GM13977 (cell line): ENCODE data around the gene POLDIP2.

ENCODE experiments used
- DNase-seq: peaks from one replicate; pipeline ENCODE4 v3.0.0; 2012; ENCODE audit warnings: low spot score
- CTCF ChIP-seq: IDR thresholded peaks from 2 replicates; pipeline ENCODE4 v1.5.1; 2012; ENCODE audit warnings: mild to moderate bottlenecking, control low read depth; ENCODE audit not compliant: insufficient read depth; ENCODE audit errors: extremely low read depth, missing control alignments
- in situ Hi-C: fragments of 300-500 bp; cut with MboI; formaldehyde crosslinking; loops from one replicate; pipeline ENCODE4 v1.12.0; 2022; ENCODE audit warnings: low sequenced_read_pairs, low pct_unique_long_range_greater_than_20kb, mixed read lengths, inconsistent platforms; ENCODE audit not compliant: unreplicated experiment

POLDIP2 gene

GRCh38 chr17:28390984-28391383, 33.7 kb upstream of the POLDIP2 start:
- no peak for TF ChIP-seq CTCF
- in situ Hi-C loops = loop anchor here (25.0 kb wide), 1 partner anchor 146 kb away; no protein-coding TSS in a partner anchor
- no peak for DNase-seq

GRCh38 chr17:28390563-28390962, 33.2 kb upstream of the POLDIP2 start:
- in situ Hi-C loops = loop anchor here (25.0 kb wide), 1 partner anchor 147 kb away; no protein-coding TSS in a partner anchor
- TF ChIP-seq CTCF = no peak
- DNase-seq = no peak

- in situ Hi-C loops = loop anchor here (25.0 kb wide), 1 partner anchor 147 kb away; no protein-coding TSS in a partner anchor
- no peak for DNase-seq
- TF ChIP-seq CTCF = no peak
Observed at GRCh38 chr17:28390141-28390540, 32.8 kb upstream of the POLDIP2 start.

GRCh38 chr17:28388106-28388505, 30.8 kb upstream of the POLDIP2 start:
- TF ChIP-seq CTCF = no peak
- DNase-seq = no peak
- in situ Hi-C loops = loop anchor here (25.0 kb wide), 1 partner anchor 149 kb away; no protein-coding TSS in a partner anchor

GRCh38 chr17:28386391-28386790, 29.1 kb upstream of the POLDIP2 start:
- in situ Hi-C loops = loop anchor here (25.0 kb wide), 1 partner anchor 151 kb away; no protein-coding TSS in a partner anchor

GRCh38 chr17:28385406-28385805, 28.1 kb upstream of the POLDIP2 start:
- in situ Hi-C loops = loop anchor here (25.0 kb wide), 1 partner anchor 152 kb away; no protein-coding TSS in a partner anchor

More at GRCh38 chr17:28386391-28386790, 29.1 kb upstream of the POLDIP2 start:
- DNase-seq = no peak
- TF ChIP-seq CTCF = no peak

More at GRCh38 chr17:28385406-28385805, 28.1 kb upstream of the POLDIP2 start:
- TF ChIP-seq CTCF = no peak
- DNase-seq = no peak
